Activated naive CD8-positive, alpha-beta T cell treated with anti-CD3 and anti-CD28 coated beads for 36 hours (primary cell): ENCODE measurements around the gene IL12RB1. TPM values are rescaled to one million over a fixed set of nuclear protein-coding genes. Genes with fewer than 3 reads are reported as not detected.
"Not testable (repeated sequence)": the region's sequence is repeated elsewhere in the genome, so short reads cannot be mapped to it uniquely, and the experiment has no call there.

Experiments
- DNase-seq: peaks from one replicate; pipeline ENCODE4 v3.0.0; 2021
- H3K27ac Mint-ChIP-seq: one replicate; pipeline ENCODE4 v1.8.0; 2022; ENCODE audit warnings: mild to moderate bottlenecking, moderate library complexity, mixed read lengths
- H3K27me3 Mint-ChIP-seq: one replicate; pipeline ENCODE4 v1.8.0; 2022; ENCODE audit warnings: mild to moderate bottlenecking, mixed read lengths
- H3K36me3 Mint-ChIP-seq: one replicate; pipeline ENCODE4 v1.8.0; 2021; ENCODE audit warnings: mild to moderate bottlenecking, mixed read lengths
- H3K4me1 Mint-ChIP-seq: one replicate; pipeline ENCODE4 v1.8.0; 2021; ENCODE audit warnings: mixed read lengths
- H3K4me3 Mint-ChIP-seq: one replicate; pipeline ENCODE4 v1.8.0; 2022; ENCODE audit warnings: mild to moderate bottlenecking, moderate library complexity, mixed read lengths
- H3K9me3 Mint-ChIP-seq: one replicate; pipeline ENCODE4 v1.8.0; 2022; ENCODE audit warnings: mixed read lengths
- total RNA-seq, 2 experiments: library from RNA; stranded (reverse); gene quantifications; one replicate each; pipeline ENCODE4 v1.2.3, GENCODE V29; 2021

IL12RB1 gene
- total RNA-seq, 2 experiments from 2014 or later = 26.5 to 26.9 TPM

- Mint-ChIP-seq H3K4me3 (peak overlapping the region; percentile 79), H3K27me3 (no peaks in the 10 kb centered on the region), H3K27ac (peak overlapping the region; percentile 78), H3K36me3 (peaks cover 9% of the 10 kb centered on the region), H3K4me1 (peaks cover 29% of the 10 kb centered on the region), H3K9me3 (no peaks in the 10 kb centered on the region)
- DNase-seq = peak; percentile 51
Measured at GRCh38 chr19:18119013-18119716, 32.4 kb upstream of the IL12RB1 start.

GRCh38 chr19:18118420-18119012 lies 31.8 kb upstream of the IL12RB1 start:
- Mint-ChIP-seq H3K4me3 (peak overlapping the region; percentile 79), H3K9me3 (no peaks in the 10 kb centered on the region), H3K27ac (peak overlapping the region; percentile 78), H3K36me3 (peaks cover 6% of the 10 kb centered on the region), H3K4me1 (peaks cover 29% of the 10 kb centered on the region), H3K27me3 (no peaks in the 10 kb centered on the region)
- no peak for DNase-seq

GRCh38 chr19:18117692-18118378 lies 31.1 kb upstream of the IL12RB1 start:
- H3K4me1 Mint-ChIP-seq = peaks cover 30% of the 10 kb centered on the region
- peak overlapping the region; percentile 81 for H3K27ac Mint-ChIP-seq
- H3K27me3 Mint-ChIP-seq = no peaks in the 10 kb centered on the region
- no peaks in the 10 kb centered on the region for H3K9me3 Mint-ChIP-seq
- H3K36me3 Mint-ChIP-seq = peaks cover 4% of the 10 kb centered on the region
- peak; percentile 99 for DNase-seq
- H3K4me3 Mint-ChIP-seq = peak overlapping the region; percentile 79

GRCh38 chr19:18117364-18117691 lies 30.6 kb upstream of the IL12RB1 start:
- Mint-ChIP-seq H3K36me3 (peaks cover 4% of the 10 kb centered on the region), H3K9me3 (no peaks in the 10 kb centered on the region), H3K4me1 (peaks cover 33% of the 10 kb centered on the region), H3K27me3 (no peaks in the 10 kb centered on the region), H3K27ac (peak overlapping the region; percentile 81), H3K4me3 (peak overlapping the region; percentile 79)
- no peak for DNase-seq

- no peak for DNase-seq
- H3K9me3 Mint-ChIP-seq = no peaks in the 10 kb centered on the region
- peaks cover 26% of the 10 kb centered on the region for H3K4me1 Mint-ChIP-seq
- no peak overlapping the region for H3K27ac Mint-ChIP-seq
- no peak overlapping the region for H3K4me3 Mint-ChIP-seq
- H3K27me3 Mint-ChIP-seq = no peaks in the 10 kb centered on the region
- peaks cover 5% of the 10 kb centered on the region for H3K36me3 Mint-ChIP-seq
Measured at GRCh38 chr19:18114483-18114882, 27.7 kb upstream of the IL12RB1 start.

GRCh38 chr19:18113827-18114226 lies 27.1 kb upstream of the IL12RB1 start:
- no peak overlapping the region for H3K27ac Mint-ChIP-seq
- H3K9me3 Mint-ChIP-seq = no peaks in the 10 kb centered on the region
- peaks cover 5% of the 10 kb centered on the region for H3K36me3 Mint-ChIP-seq
- DNase-seq = no peak
- peaks cover 24% of the 10 kb centered on the region for H3K4me1 Mint-ChIP-seq
- no peaks in the 10 kb centered on the region for H3K27me3 Mint-ChIP-seq
- no peak overlapping the region for H3K4me3 Mint-ChIP-seq

GRCh38 chr19:18112989-18113478 lies 26.3 kb upstream of the IL12RB1 start:
- Mint-ChIP-seq H3K4me3 (no peak overlapping the region), H3K4me1 (peaks cover 18% of the 10 kb centered on the region), H3K27me3 (no peaks in the 10 kb centered on the region), H3K9me3 (no peaks in the 10 kb centered on the region), H3K27ac (no peak overlapping the region), H3K36me3 (peaks cover 5% of the 10 kb centered on the region)
- peak; percentile 77 for DNase-seq

GRCh38 chr19:18110609-18111232 lies 24.0 kb upstream of the IL12RB1 start:
- Mint-ChIP-seq H3K4me3 (peak overlapping the region; percentile 71), H3K27ac (no peak overlapping the region), H3K9me3 (no peaks in the 10 kb centered on the region), H3K36me3 (peaks cover 5% of the 10 kb centered on the region), H3K4me1 (peaks cover 11% of the 10 kb centered on the region), H3K27me3 (no peaks in the 10 kb centered on the region)
- peak; percentile 14 for DNase-seq

- Mint-ChIP-seq H3K27me3 (no peaks in the 10 kb centered on the region), H3K27ac (no peak overlapping the region)
Measured at GRCh38 chr19:18109733-18110608, 23.2 kb upstream of the IL12RB1 start.

GRCh38 chr19:18109341-18109732 lies 22.6 kb upstream of the IL12RB1 start:
- H3K9me3 Mint-ChIP-seq = no peaks in the 10 kb centered on the region
- peak overlapping the region; percentile 68 for H3K4me3 Mint-ChIP-seq
- peaks cover 1% of the 10 kb centered on the region for H3K36me3 Mint-ChIP-seq
- peaks cover 16% of the 10 kb centered on the region for H3K4me1 Mint-ChIP-seq
- H3K27ac Mint-ChIP-seq = no peak overlapping the region
- no peak for DNase-seq
- H3K27me3 Mint-ChIP-seq = no peaks in the 10 kb centered on the region

More at GRCh38 chr19:18109733-18110608, 23.2 kb upstream of the IL12RB1 start:
- H3K9me3 Mint-ChIP-seq = no peaks in the 10 kb centered on the region
- peaks cover 5% of the 10 kb centered on the region for H3K36me3 Mint-ChIP-seq
- H3K4me3 Mint-ChIP-seq = peak overlapping the region; percentile 71
- DNase-seq = peak; percentile 63
- peaks cover 11% of the 10 kb centered on the region for H3K4me1 Mint-ChIP-seq

GRCh38 chr19:18108897-18109296 lies 22.2 kb upstream of the IL12RB1 start:
- Mint-ChIP-seq H3K4me1 (peaks cover 17% of the 10 kb centered on the region), H3K36me3 (peaks cover 1% of the 10 kb centered on the region), H3K4me3 (peak overlapping the region; percentile 67), H3K27ac (peak overlapping the region; percentile 5), H3K27me3 (no peaks in the 10 kb centered on the region), H3K9me3 (no peaks in the 10 kb centered on the region)
- no peak for DNase-seq

- Mint-ChIP-seq H3K9me3 (no peaks in the 10 kb centered on the region), H3K27me3 (no peaks in the 10 kb centered on the region), H3K36me3 (peaks cover 5% of the 10 kb centered on the region), H3K4me3 (no peak overlapping the region), H3K4me1 (peaks cover 16% of the 10 kb centered on the region), H3K27ac (no peak overlapping the region)
- no peak for DNase-seq
Measured at GRCh38 chr19:18107235-18107634, 20.5 kb upstream of the IL12RB1 start.

- not testable (repeated sequence) for DNase-seq, H3K4me3 Mint-ChIP-seq, H3K27ac Mint-ChIP-seq, H3K9me3 Mint-ChIP-seq, H3K36me3 Mint-ChIP-seq, H3K27me3 Mint-ChIP-seq
- H3K4me1 Mint-ChIP-seq = peaks cover 16% of the 10 kb centered on the region
Measured at GRCh38 chr19:18105259-18105658, 18.5 kb upstream of the IL12RB1 start.

- no peak for DNase-seq
- Mint-ChIP-seq H3K27ac (peak overlapping the region; percentile 42), H3K9me3 (no peaks in the 10 kb centered on the region), H3K27me3 (no peaks in the 10 kb centered on the region), H3K4me1 (peaks cover 18% of the 10 kb centered on the region), H3K36me3 (peaks cover 7% of the 10 kb centered on the region), H3K4me3 (peak overlapping the region; percentile 74)
Measured at GRCh38 chr19:18104793-18105131, 18.0 kb upstream of the IL12RB1 start.
